ENCODE measurements around the gene PHLPP2. TPM values are rescaled to one million over a fixed set of nuclear protein-coding genes. Genes with fewer than 3 reads are reported as not detected.
A peak's percentile ranks its signal among the peaks of the same experiment; 100 is the strongest.

The PHLPP2 gene, protein sequence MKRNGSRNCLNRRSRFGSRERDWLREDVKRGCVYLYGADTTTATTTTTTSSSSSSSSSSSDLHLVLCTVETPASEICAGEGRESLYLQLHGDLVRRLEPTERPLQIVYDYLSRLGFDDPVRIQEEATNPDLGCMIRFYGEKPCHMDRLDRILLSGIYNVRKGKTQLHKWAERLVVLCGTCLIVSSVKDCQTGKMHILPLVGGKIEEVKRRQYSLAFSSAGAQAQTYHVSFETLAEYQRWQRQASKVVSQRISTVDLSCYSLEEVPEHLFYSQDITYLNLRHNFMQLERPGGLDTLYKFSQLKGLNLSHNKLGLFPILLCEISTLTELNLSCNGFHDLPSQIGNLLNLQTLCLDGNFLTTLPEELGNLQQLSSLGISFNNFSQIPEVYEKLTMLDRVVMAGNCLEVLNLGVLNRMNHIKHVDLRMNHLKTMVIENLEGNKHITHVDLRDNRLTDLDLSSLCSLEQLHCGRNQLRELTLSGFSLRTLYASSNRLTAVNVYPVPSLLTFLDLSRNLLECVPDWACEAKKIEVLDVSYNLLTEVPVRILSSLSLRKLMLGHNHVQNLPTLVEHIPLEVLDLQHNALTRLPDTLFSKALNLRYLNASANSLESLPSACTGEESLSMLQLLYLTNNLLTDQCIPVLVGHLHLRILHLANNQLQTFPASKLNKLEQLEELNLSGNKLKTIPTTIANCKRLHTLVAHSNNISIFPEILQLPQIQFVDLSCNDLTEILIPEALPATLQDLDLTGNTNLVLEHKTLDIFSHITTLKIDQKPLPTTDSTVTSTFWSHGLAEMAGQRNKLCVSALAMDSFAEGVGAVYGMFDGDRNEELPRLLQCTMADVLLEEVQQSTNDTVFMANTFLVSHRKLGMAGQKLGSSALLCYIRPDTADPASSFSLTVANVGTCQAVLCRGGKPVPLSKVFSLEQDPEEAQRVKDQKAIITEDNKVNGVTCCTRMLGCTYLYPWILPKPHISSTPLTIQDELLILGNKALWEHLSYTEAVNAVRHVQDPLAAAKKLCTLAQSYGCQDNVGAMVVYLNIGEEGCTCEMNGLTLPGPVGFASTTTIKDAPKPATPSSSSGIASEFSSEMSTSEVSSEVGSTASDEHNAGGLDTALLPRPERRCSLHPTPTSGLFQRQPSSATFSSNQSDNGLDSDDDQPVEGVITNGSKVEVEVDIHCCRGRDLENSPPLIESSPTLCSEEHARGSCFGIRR (N-terminal part only)
- total RNA-seq (2014; rRNA removed; shearing (Covaris generic)): 5.7 and 9.0 TPM in 2 replicates

DNA sequence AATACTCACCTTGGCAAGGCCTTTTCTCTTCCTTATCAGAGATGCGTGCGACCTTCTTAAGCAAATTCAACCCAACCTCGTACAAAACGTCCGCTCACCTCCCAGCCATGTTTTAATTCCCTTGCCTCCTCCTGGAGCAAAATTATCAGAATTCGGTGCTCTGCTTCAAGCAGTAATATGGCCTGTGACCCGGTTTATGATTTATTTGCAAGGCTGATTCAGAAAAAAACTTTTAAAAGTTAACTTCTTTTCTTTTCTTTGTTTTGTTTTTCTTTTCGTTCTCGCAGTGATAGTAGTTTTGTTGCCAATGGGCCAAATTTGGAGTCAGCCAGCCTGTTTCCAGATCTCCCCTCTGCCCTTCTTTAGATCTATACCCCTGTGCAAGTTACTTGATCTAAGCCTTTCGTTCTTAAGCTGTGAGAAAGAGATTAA lies at the start of gene PHLPP2:
TSS of gene PHLPP2 (minus strand) at position 382 of the 432 bp plus-strand sequence. CDS start 9,906 bp downstream, outside the sequence.
- in situ Hi-C loops (cut with HindIII; ENCODE audit: low sequenced_read_pairs): no loop called here
- no peak for DNase-seq (ENCODE audit: low spot score)

DNA sequence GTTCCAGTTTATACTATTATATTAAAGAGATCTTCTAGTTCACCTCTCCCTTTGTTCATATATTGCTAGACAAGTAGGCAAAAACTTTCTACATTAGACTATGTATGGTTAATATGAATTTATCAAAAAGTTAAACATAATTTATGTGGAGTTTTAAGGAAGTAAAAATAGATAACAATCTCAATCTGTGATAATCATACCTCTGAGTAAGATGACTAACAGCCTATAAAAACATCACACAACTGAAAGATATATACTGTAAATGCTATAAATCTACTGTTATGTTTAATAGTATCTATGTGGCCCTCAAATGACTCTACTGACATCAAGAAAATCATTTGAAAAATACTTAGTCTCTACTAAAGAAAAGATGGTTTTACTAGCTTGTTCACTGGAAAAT lies 47.1 kb upstream of the PHLPP2 start:
- no peak for DNase-seq (ENCODE audit: low spot score)
- in situ Hi-C loops (cut with HindIII; ENCODE audit: low sequenced_read_pairs): no loop called here

DNA sequence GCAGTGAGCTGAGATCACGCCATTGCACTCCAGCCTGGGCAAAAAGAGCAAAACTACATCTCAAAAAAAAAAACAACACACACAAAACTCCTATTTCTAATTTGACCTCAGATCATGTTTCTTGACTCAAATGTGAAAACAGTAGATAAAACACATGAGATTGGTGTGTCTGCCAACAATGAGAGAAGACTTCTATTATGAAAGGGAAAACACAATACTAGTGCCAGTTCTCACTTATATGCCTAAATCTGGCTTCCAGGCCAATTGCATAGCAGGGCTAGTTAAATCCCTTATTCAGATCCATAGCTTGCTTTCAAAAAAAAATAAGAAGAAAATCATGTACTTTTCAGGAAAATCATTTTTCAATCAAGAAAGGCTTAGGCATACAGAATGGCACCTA lies 44.7 kb upstream of the PHLPP2 start:
- in situ Hi-C loops (cut with HindIII; ENCODE audit: low sequenced_read_pairs): no loop called here
- no peak for DNase-seq (ENCODE audit: low spot score)

DNA sequence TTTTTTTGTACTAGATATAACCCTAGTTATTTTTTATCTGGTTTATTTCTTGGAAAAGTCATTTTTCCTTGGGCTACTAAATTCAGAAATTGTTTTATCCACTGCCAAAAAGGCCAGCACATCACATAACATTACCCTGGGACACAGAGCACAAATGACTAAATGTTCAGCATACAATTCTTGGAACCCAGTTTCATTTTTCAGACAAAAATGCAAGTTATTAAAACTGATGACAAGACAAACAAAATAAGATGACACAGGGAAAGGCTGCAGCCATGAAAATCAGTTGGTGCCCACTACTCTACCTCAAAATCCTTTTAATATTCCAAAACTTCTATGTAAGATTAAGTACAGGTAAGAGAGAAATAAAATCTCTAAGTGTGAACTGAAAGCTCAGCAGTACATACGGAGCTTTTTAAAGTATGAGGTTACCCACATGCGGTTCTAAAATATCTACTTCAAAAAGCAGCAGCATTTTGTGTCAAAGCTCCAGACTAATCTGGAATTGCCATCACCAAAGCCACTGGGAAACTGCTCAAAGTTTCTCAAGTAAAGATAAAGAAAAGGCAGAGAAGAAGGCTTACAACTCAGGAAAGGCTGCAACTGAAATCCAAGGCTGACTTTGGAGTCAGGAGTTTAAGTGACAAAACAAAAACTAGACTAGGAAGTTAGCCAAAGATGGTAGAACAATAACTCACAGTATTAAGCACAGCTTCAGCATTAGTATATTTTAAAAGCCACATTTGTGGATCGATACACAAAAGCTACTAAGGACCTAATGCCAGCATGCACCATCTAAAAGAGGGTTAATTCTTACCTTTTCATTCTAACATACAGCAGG lies 42.8 kb upstream of the PHLPP2 start:
- no peak for DNase-seq (ENCODE audit: low spot score)
- in situ Hi-C loops (cut with HindIII; ENCODE audit: low sequenced_read_pairs): no loop called here

DNA sequence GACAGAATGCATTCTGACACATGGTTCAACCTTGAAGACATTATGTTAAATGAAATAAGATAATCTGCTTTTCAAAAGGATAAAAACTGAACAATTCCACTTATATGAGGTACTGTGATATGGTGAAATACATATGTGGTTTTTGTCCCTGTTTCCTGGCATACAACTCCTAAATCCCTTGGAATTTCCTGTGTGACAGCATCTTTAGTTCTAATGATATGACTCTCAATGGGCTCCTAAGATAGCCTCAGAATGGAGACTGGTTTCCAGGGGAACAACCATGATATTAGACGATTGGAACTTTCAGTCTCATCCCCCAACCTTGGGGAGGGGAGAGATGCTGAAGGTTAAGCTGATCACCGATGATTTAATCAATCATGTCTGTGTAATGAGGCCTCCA lies 37.7 kb upstream of the PHLPP2 start:
- no peak for DNase-seq (ENCODE audit: low spot score)
- in situ Hi-C loops (cut with HindIII; ENCODE audit: low sequenced_read_pairs): no loop called here

DNA sequence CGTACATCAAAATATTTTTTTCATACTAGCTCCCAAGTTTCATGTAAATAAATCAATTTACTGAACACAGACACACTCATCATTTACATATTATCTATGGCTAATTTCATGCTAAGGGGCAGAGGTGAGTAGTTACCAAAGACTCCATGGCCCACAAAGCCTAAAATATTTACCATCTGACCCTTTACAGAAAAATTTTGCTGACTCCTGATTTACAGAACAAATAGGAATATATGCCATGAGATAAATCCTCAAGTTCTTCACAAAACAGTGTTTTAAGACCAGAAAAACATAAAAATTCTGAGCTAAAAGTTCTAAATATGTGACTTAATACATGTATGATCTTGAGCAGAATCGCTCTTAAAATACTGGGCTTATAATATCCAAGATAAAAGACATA lies 36.6 kb upstream of the PHLPP2 start:
- in situ Hi-C loops (cut with HindIII; ENCODE audit: low sequenced_read_pairs): no loop called here
- DNase-seq (ENCODE audit: low spot score): no peak

DNA sequence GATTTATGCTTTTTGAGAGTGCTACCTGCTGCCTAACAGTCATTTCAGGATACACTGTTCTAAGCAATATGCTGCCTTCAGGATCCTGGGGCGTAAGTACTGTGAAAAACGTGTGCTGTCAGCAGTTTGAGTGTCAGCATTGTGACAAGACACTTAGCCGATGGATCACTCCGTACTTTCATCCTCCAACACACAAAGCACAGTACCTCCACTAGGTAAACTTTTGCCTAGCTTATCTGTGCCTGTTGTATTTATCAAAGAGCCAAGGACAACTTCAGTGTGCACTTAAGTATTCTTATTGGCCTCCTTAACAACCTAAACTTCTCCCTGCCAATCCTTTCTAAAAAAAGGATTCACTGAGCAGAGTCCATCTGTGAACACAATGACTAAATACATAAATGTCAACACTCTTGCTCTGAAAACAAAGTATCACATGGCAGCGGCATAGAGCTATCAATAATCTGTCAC lies 33.8 kb upstream of the PHLPP2 start:
- DNase-seq (ENCODE audit: low spot score): no peak
- in situ Hi-C loops (cut with HindIII; ENCODE audit: low sequenced_read_pairs): no loop called here

DNA sequence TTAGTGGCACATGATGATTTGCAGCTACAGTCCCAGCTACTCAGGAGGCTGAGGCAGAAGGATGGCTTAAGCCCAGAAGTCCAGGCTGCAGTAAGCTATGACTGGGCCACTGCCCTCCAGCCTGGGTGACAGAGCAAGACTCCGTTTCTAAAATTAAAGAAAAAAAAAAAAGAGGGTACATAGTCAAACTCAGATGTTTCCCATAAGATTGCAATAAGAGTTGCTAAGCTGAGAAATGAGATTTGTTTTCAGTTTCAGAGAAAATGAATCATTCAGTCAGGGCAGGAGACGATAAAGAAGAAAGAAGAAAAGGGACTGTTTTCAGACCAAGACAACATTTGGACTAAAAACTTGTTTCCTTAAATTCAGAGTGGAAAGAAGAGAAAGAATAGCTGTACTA lies 30.2 kb upstream of the PHLPP2 start:
- DNase-seq (ENCODE audit: low spot score): no peak
- in situ Hi-C loops (cut with HindIII; ENCODE audit: low sequenced_read_pairs): no loop called here

DNA sequence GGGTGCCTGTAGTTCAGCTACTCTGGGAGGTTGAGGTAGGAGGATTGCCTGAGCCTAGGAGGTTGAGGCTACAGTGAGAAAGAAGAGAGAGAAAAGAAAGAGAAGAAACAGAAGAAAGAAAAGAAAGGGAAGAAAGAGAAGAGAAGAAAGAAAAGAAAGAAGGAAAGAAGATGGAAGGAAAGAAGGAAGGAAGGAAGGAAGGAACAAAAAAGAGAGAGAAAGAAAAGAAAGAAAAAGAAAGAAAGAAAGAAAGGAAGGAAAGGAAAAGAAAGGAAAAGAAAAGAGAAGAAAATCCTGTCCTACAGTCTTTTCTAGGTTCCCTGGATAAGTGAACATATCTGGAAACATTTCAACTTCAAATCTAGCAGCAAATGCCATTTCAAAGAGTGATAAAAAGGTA lies 29.6 kb upstream of the PHLPP2 start:
- no peak for DNase-seq (ENCODE audit: low spot score)
- in situ Hi-C loops (cut with HindIII; ENCODE audit: low sequenced_read_pairs): no loop called here

DNA sequence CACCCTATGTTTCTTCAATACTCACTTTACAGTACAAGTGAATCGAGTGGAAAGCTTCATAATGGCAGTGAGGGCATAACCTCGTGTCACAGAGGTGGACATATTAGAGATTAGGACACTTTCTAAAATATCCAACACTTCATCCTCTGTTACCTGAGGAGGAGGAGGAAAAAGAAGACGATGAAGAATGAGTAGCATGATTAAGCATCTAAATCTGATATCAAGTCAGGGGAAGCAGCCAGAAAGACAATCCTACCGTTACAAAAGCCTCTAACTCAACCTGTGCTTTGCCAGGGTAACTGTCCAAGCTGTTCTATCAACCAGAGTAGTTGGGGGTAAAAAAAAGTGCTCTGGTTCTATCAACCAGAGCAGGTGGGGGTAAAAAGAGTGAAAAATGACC lies 23.7 kb upstream of the PHLPP2 start:
- in situ Hi-C loops (cut with HindIII; ENCODE audit: low sequenced_read_pairs): no loop called here
- DNase-seq (ENCODE audit: low spot score): no peak

DNA sequence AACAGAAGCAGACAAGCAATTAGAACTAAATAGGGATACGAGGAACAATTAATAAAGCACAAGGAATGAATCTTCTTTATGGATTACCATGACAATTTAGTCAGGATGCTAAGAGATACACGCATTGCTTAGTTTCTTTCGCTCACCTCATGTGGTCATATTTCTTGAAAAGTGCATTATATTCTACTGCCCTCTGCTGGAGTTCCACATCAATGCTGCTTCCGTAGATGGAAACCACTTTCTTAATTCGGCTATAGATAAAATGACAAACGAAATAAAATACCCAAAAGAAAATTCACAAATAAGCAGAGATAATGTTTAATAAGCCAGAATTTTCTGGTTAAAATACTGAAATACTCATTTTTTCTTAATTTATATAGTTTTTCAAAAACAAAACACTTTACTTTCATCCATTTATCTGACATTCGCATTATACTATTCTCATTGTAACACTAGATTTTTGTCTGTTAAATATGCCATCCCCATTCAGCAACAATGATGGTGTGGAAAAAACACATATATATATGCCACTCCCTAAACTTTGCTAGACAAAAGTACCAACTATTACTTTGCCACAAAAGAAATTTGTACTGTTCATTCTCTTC lies 22.0 kb upstream of the PHLPP2 start:
- in situ Hi-C loops (cut with HindIII; ENCODE audit: low sequenced_read_pairs): no loop called here
- DNase-seq (ENCODE audit: low spot score): peak; percentile 64

DNA sequence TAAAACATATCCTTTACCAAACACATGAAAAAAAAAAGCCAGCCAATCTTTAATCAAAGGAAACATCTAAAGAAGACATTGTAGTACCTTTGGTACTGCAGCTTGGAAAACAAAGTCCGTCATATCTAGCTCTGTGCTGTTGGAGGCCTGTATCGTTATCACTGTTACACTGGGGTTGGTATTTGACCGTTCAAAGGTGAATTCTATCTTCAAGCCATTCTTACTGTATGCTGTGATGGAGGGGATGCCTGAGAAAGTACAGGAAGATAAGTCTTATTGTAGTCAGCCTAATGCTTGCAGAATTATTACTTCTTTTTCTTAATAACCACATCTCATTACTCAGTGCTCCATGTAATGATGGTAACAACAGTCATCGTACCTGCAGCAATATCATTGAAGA lies 14.4 kb upstream of the PHLPP2 start:
- in situ Hi-C loops (cut with HindIII; ENCODE audit: low sequenced_read_pairs): no loop called here
- DNase-seq (ENCODE audit: low spot score): no peak

DNA sequence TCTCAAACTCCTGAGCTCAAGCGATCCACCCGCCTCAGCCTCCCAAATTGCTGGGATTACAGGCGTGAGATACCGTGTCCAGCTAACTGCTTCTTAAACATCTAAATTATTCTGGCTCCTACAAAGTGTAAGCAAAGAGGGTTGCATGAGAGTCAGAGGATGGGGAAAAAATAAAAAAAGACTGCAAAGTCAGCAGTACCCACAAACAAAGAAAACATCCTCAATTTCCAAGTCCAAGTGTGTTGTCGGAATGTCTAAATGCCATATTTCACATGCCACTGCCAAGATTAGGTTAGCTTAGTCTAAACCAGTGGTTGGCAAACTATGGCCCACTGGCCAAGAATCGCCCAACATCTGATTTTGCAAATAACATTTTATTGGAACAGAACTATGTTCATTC lies 13.0 kb upstream of the PHLPP2 start:
- in situ Hi-C loops (cut with HindIII; ENCODE audit: low sequenced_read_pairs): no loop called here

DNA sequence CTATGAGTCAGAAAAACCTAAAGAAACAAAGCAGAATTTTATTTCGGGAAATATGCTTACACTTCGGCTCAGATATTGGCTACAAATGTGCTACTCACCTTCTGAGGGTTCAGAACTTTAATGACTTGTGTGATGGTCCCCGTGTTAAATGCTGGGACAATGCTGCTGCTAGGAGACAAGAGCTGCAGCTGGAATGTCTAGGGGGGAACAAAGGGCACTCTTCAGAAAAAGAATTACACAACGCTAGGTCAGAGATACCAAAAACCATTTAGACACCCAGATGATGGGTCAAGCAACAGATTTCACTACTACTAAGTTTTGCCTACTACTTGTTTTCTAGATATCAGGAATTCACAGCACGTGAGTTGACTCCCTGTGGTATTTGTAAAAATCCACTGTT lies 10.0 kb upstream of the PHLPP2 start:
- DNase-seq (ENCODE audit: low spot score): no peak
- in situ Hi-C loops (cut with HindIII; ENCODE audit: low sequenced_read_pairs): no loop called here

More for the DNA sequence above, 13.0 kb upstream of the PHLPP2 start:
- no peak for DNase-seq (ENCODE audit: low spot score)

DNA sequence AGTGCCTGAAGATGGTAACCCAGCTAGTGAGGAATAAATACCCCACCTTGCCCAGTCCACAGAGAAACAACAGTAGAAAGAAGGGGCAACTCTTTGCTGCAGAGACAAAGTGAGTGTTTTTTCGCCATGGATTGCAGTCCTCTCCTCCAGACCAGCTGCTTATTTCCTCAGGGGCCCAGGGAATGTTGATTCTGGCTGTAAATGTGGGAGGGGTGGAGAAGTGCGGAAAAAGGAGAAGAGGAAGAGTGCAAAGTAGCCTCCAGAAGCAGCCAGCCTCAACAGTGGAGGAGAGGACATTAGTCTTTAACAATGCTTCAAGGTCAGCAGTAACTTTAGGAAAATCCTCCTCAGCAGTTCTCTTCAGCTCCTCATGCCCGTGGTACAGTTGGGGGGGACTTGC lies 8.1 kb upstream of the PHLPP2 start:
- in situ Hi-C loops (cut with HindIII; ENCODE audit: low sequenced_read_pairs): no loop called here

DNA sequence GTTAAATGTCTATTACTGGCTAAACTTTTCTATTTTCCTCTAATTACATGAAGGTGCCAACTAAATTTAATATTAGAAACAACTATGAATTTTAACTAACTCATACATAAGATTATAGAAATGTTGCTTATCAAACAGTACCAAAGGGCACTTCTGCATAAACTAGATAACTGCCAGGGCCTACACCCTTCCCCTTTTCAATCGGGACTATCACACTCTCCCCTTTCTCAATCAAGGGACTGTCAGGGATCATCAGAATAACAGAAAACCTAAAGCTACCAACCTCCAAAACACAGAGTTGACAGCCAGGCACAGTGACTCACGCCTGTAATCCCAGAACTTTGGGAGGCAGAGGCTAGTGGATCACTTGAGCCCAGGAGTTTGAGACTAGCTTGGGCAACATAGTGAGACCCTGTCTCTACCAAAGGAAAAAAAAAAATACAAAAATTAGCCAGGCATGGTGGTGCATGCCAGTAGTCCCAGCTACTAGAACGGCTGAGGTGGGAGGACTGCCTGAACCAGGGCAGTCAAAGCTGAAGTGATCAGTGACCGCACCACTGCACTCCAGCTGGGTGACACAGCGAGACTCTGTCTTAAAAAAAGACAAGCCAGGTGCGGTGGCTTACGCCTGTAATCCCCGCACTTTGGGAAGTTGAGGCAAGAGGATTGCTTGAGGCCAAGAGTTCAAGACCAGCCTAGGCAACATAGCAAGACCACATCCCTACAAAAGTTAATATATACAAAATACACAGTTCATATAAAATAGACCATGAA lies 3.2 kb upstream of the PHLPP2 start:
- in situ Hi-C loops (cut with HindIII; ENCODE audit: low sequenced_read_pairs): no loop called here

More for the DNA sequence above, 8.1 kb upstream of the PHLPP2 start:
- DNase-seq (ENCODE audit: low spot score): no peak

DNA sequence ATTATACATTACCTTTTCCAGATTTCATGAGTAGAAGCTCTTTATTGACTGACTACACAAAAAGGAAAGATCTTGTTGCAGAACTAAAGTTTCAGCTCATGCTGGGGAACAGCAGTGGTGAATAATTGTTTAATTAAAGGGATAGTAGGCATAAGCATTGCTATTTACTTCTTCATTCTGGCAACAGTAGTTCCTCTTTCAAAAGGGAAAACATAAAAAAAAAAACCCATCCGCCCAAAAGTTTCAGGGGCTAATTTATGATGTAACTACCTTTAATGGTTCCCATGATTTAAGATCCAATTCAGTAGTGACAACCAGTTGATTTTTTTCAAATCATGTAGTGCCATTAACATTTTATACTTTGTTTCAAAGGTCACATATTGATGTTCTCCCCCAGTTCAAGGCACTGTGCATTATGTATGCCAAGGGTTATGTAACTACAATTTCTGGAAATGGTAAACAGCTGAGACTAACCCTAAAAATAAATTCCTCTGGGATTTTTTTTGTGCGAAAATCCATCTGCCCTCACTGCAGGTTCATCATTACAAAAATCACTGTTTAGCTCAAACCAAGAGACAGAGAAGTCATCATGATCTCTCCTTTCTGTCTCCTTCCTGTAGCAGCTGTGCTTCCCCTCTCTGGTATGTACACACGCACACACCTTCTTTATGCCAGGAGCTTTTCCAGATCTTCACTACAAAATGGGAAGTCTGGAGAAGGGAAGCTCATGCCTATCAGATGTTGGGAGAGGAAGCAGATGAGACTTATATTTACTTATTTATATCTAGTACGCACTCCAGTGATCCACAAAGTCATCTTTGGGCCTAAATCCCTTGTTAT lies 2.2 kb upstream of the PHLPP2 start:
- in situ Hi-C loops (cut with HindIII; ENCODE audit: low sequenced_read_pairs): no loop called here
- DNase-seq (ENCODE audit: low spot score): peak; percentile 19

More for the DNA sequence above, 3.2 kb upstream of the PHLPP2 start:
- DNase-seq (ENCODE audit: low spot score): no peak

Measured in G401 (cell line).